OCI-LY1 (cell line): ENCODE data around the gene PRSS53.

ENCODE experiments used
- EZH2 ChIP-seq: fragments of 200-600 bp; sonication (generic), shearing (Covaris generic); IDR thresholded peaks from 2 replicates; pipeline ENCODE4 v1.8.0; 2017; ENCODE audit warnings: borderline replicate concordance, mixed run types, mild to moderate bottlenecking, antibody characterized with exemption, low read length, moderate library complexity, mixed read lengths
- TF ChIP-seq, protein P1 (sequence below): fragments of 200-600 bp; sonication (generic), shearing (Covaris generic); IDR thresholded peaks from 2 replicates; pipeline ENCODE4 v1.5.1; 2017; ENCODE audit warnings: mild to moderate bottlenecking, antibody characterized with exemption, low read length, moderate library complexity, mixed read lengths

DNA sequence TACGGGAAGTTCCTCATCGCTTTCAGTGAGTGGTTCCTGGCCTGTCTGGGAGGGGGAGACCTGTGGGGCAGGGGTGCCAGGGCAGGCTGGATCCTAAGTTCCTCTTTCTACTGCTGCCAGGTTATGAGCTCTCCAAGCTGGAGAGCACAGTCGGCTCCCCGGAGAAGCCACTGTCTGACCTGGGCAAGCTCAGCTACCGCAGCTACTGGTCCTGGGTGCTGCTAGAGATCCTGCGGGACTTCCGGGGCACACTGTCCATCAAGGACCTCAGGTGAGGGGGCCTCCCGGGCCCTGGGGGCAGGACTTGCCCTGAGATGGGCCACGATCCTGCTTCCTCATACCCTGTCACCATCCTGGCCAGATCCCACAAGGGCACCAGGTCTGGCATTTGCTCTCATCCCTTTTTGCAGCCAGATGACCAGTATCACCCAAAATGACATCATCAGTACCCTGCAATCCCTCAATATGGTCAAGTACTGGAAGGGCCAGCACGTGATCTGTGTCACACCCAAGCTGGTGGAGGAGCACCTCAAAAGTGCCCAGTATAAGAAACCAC is 41.7 kb upstream of the PRSS53 start:
- TF ChIP-seq, protein P1, sequence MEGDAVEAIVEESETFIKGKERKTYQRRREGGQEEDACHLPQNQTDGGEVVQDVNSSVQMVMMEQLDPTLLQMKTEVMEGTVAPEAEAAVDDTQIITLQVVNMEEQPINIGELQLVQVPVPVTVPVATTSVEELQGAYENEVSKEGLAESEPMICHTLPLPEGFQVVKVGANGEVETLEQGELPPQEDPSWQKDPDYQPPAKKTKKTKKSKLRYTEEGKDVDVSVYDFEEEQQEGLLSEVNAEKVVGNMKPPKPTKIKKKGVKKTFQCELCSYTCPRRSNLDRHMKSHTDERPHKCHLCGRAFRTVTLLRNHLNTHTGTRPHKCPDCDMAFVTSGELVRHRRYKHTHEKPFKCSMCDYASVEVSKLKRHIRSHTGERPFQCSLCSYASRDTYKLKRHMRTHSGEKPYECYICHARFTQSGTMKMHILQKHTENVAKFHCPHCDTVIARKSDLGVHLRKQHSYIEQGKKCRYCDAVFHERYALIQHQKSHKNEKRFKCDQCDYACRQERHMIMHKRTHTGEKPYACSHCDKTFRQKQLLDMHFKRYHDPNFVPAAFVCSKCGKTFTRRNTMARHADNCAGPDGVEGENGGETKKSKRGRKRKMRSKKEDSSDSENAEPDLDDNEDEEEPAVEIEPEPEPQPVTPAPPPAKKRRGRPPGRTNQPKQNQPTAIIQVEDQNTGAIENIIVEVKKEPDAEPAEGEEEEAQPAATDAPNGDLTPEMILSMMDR, result no peak
- no peak for TF ChIP-seq EZH2
